Coronary artery (tissue), 2 donors: Measurements from ENCODE around the gene MLST8.

Experiments used
- DNase-seq: peaks from one replicate; pipeline ENCODE4 v3.0.0-alpha.2; 2017; ENCODE audit warnings: low spot score
- H3K27ac ChIP-seq, 2 donors: fragments of 200-600 bp; sonication (generic); one replicate each; pipeline ENCODE4 v1.5.1; 2016 to 2019
- H3K4me3 ChIP-seq: fragments of 200-600 bp; sonication (generic); 2 replicates; pipeline ENCODE4 v1.5.1; 2016; ENCODE audit warnings: mild to moderate bottlenecking, moderate library complexity
- TF ChIP-seq, protein P1 (sequence below): fragments of 200-600 bp; sonication (generic); IDR thresholded peaks from one replicate; pipeline ENCODE4 v1.5.1; 2019; ENCODE audit warnings: antibody characterized with exemption

MLST8 gene

DNA sequence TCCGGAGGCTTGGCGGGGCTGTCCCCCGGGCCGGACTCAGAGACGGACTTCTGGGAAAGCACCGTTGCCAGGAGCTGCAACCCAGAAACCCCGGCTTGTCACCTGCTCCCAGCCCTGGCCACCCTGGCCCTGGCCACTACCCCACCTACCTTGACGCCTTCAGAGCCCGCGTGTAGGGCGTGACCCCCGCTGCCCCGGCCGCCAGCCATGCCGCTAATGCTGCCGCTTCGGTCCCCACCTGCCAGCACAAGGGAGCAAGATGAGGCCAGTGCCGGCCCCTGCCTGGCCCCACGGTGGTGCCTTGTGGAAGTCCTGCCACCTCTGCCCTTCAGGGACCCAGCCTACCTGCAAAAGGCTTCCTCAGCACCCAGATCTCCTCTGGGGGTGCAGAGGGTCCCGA is 20.3 kb upstream of the MLST8 start:
- TF ChIP-seq, protein P1, sequence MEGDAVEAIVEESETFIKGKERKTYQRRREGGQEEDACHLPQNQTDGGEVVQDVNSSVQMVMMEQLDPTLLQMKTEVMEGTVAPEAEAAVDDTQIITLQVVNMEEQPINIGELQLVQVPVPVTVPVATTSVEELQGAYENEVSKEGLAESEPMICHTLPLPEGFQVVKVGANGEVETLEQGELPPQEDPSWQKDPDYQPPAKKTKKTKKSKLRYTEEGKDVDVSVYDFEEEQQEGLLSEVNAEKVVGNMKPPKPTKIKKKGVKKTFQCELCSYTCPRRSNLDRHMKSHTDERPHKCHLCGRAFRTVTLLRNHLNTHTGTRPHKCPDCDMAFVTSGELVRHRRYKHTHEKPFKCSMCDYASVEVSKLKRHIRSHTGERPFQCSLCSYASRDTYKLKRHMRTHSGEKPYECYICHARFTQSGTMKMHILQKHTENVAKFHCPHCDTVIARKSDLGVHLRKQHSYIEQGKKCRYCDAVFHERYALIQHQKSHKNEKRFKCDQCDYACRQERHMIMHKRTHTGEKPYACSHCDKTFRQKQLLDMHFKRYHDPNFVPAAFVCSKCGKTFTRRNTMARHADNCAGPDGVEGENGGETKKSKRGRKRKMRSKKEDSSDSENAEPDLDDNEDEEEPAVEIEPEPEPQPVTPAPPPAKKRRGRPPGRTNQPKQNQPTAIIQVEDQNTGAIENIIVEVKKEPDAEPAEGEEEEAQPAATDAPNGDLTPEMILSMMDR: no peak
- no peak overlapping the region for H3K27ac ChIP-seq
- no peak for DNase-seq
- H3K4me3 ChIP-seq: no peak overlapping the region

DNA sequence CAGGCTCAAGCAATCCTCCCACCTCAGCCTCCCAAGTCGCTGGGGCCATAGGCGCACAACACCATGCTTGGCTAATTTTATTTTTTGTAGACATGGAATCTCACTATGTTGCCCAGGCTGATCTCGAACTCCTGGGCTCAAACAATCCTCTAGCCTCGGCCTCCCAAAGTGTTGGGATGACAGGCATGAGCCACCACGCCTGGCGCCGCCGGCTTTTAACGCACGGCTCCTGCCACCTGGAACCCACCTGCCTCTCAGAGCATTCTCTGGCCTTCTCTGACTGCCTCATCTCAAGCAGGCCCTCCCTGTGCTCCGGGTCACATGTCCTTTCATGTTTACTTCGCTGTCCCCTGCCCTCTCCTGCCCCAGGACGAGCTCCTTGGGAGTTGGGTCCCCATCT is 19.2 kb upstream of the MLST8 start:
- no peak for DNase-seq
- Histone ChIP-seq H3K27ac (no peak overlapping the region), H3K4me3 (no peak overlapping the region)
- TF ChIP-seq, protein P1: no peak

DNA sequence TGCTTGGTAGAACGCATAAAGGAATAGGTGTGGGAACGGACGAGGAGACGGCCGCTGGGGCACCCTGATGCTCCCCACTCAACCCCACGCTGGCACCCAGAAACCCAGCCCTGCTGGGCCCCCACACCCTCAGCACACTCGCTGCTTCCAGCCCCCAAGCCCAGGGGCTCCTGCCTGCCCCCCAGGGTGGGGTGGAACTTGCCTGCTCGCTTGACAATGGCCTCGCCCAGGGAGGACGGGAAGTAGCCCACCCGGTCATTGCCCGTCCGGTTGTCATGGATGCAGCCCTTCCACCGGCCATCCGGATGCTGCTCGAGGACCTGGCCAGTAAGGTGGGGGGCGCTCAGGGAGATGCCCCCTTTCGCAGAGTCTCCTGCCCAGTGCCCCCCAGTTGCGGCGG is 18.7 kb upstream of the MLST8 start:
- Histone ChIP-seq H3K4me3 (no peak overlapping the region), H3K27ac (no peak overlapping the region)
- DNase-seq: no peak
- TF ChIP-seq, protein P1: no peak

DNA sequence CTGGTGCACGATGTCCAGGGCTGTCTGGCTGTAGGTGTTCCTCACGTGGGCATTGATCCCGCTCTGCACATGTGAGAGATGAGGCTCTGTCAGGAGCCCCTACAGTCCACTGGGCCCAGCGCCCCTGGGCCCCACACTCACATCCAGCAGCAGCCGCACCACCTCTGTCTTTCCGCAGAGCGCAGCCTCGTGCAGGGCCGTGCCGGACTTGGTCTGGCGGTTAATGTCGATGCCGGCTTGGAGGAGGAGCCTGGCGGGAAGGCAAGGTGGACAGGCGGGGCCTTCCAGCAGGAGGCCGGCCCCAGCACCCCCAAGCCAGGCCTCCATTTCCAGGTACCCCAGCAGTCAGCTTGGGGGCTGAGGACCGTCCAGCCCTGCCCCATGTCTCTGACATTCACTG is 18.0 kb upstream of the MLST8 start:
- DNase-seq: no peak
- TF ChIP-seq, protein P1: no peak
- H3K27ac ChIP-seq: no peak overlapping the region

DNA sequence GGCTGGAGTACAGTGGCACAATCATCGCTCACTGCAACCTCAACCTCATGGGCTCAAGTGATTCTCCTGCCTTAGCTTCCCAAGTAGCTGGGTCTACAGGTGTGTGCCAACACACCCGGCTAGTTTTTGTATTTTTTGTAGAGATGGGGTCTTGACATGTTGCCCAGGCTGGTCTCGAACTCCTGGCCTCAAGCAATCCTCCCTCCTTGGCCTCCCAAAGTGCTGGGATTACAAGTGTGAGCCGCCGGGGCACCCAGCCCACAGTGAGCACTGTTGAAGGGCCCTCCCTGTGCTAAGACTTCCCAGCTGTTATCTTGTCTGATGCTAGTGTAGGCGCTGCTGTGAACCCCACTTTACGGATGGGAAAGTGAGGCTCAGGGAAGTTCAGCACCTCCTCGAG is 16.9 kb upstream of the MLST8 start:
- TF ChIP-seq, protein P1: no peak
- Histone ChIP-seq H3K4me3 (no peak overlapping the region), H3K27ac (no peak overlapping the region)
- no peak for DNase-seq

More for the DNA sequence above, 18.0 kb upstream of the MLST8 start:
- no peak overlapping the region for H3K4me3 ChIP-seq

DNA sequence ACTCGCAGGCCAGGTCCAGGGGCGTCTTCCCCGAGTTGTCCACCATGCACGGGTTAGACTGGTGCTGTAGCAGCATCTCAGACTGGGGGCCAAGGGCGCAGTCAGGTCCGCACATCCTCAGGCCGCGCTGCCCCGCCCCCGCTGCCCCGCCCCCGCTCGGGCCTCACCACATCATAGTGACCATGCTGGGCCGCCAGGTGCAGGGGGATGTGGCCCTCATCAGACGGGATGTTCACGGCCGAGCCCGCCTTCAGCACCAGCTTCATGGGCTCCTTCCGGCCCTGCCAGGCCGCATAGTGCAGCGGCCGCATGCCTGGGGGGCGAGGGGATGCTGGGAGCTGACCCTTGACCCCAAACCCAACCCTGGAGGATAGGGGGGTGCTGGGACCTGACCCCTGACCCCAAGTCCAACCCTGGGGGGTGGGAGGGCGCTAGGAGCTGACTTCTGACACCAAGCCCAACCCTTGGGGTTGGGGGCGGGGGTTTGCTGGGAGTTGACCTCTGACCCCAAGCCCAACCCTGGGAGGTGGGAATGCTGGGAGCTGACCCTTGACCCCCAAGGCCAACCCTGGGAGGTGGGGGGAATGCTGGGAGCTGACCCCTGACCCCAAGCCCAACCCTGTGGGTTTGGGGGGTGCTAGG is 15.9 kb upstream of the MLST8 start:
- Histone ChIP-seq H3K27ac (no peak overlapping the region), H3K4me3 (no peak overlapping the region)
- TF ChIP-seq, protein P1: no peak
- DNase-seq: no peak

DNA sequence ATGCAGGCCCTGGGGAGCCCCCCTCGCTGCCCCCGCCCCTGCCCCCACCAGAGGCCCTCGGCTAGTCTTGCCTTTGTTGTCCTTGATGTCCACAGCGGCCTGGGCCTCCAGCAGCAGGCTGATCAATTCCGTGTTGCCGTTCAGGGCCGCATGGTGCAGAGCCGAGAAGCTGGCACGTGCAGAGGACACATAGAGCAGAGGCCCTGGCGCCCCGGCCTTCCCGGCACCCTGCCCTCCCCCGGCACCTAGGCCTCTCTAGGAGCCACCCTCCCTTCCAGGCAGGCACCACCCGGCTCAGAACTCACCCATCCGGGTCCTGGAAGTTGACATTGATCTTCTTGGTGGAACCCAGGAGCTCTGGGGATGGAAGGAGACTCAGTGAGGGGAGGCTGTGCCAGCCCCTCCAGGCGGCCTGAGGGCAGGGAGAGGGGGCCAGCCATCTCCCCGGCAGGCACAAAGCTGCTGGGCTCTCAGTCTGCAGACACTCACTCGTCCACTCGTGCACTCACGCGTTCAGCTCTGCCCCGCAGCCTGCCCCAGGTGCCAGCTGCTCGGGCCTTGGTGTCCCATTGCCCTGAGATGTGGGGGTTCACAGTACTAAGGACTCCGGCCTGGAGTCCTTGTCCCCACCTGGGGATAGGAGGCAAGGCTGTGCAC is 15.1 kb upstream of the MLST8 start:
- Histone ChIP-seq H3K4me3 (no peak overlapping the region), H3K27ac (no peak overlapping the region)
- DNase-seq: no peak
- TF ChIP-seq, protein P1: no peak
